HepG2 (cell line): ENCODE data around the gene CXCR5. TPM values are rescaled to one million over a fixed set of nuclear protein-coding genes. Genes with fewer than 3 reads are reported as not detected.

Experiments
- AFF4 ChIP-seq: sonication (generic); formaldehyde crosslinking; IDR thresholded peaks from 2 replicates; pipeline ENCODE4 v1.4.0; 2020; ENCODE audit warnings: missing genetic modification reagents
- ARHGAP35 ChIP-seq: sonication (generic); formaldehyde crosslinking; IDR thresholded peaks from 2 replicates; pipeline ENCODE4 v1.9.0; 2022; ENCODE audit warnings: mild to moderate bottlenecking, inconsistent platforms, moderate library complexity, missing genetic modification reagents, borderline replicate concordance
- FOSL1 ChIP-seq: sonication (generic); formaldehyde crosslinking; IDR thresholded peaks from 2 replicates; pipeline ENCODE4 v1.9.0; 2021; ENCODE audit warnings: missing genetic modification reagents, borderline replicate concordance
- GPBP1L1 ChIP-seq: sonication (generic); formaldehyde crosslinking; IDR thresholded peaks from 2 replicates; pipeline ENCODE4 v1.5.0; 2020; ENCODE audit warnings: mild to moderate bottlenecking, missing genetic modification reagents
- IRF9 ChIP-seq: sonication (generic); formaldehyde crosslinking; IDR thresholded peaks from 2 replicates; pipeline ENCODE4 v1.8.0; 2022; ENCODE audit warnings: missing genetic modification reagents, mild to moderate bottlenecking, borderline replicate concordance
- KAT8 ChIP-seq: IDR thresholded peaks from 2 replicates; pipeline ENCODE4 v1.6.1; 2016; ENCODE audit warnings: missing genetic modification reagents, missing compliant biosample characterization
- MED1 ChIP-seq: sonication (generic); formaldehyde crosslinking; IDR thresholded peaks from 2 replicates; pipeline ENCODE4 v1.4.0; 2020; ENCODE audit warnings: missing genetic modification reagents
- MEIS1 ChIP-seq: sonication (generic); formaldehyde crosslinking; IDR thresholded peaks from 2 replicates; pipeline ENCODE4 v1.9.0; 2021; ENCODE audit warnings: mild to moderate bottlenecking, missing genetic modification reagents, moderate library complexity, borderline replicate concordance
- NFE2L1 ChIP-seq: sonication (generic); formaldehyde crosslinking; IDR thresholded peaks from 2 replicates; pipeline ENCODE4 v1.4.0; 2020; ENCODE audit warnings: missing genetic modification reagents, mild to moderate bottlenecking, borderline replicate concordance
- PAXIP1 ChIP-seq: sonication (generic); formaldehyde crosslinking; conservative IDR thresholded peaks from 2 replicates; pipeline ENCODE4 v1.4.0; 2020; ENCODE audit warnings: mild to moderate bottlenecking, missing genetic modification reagents, moderate library complexity
- POLR2A ChIP-seq, 2 experiments: IDR thresholded peaks; 2 replicates each; pipeline ENCODE4 v1.6.1; 2011; ENCODE audit warnings: low read depth in 2 of 2, low read length in 2 of 2, mild to moderate bottlenecking in 1 of 2, moderate library complexity in 1 of 2; ENCODE audit not compliant: insufficient read depth in 1 of 2
- PRMT3 ChIP-seq: sonication (generic); formaldehyde crosslinking; IDR thresholded peaks from 2 replicates; pipeline ENCODE4 v1.8.1; 2022; ENCODE audit warnings: low read depth, mild to moderate bottlenecking, moderate library complexity, missing genetic modification reagents, borderline replicate concordance
- RXRB ChIP-seq: IDR thresholded peaks from 2 replicates; pipeline ENCODE4 v1.6.1; 2016; ENCODE audit warnings: borderline replicate concordance, missing genetic modification reagents, missing compliant biosample characterization
- ZFP82 ChIP-seq: sonication (generic); formaldehyde crosslinking; IDR thresholded peaks from 2 replicates; pipeline ENCODE4 v1.5.1; 2020; ENCODE audit warnings: mild to moderate bottlenecking, missing genetic modification reagents, borderline replicate concordance
- ZNF251 ChIP-seq: sonication (generic); formaldehyde crosslinking; IDR thresholded peaks from 2 replicates; pipeline ENCODE4 v1.9.0; 2021; ENCODE audit warnings: mild to moderate bottlenecking, missing genetic modification reagents
- ZNF34 ChIP-seq: sonication (generic); formaldehyde crosslinking; IDR thresholded peaks from 2 replicates; pipeline ENCODE4 v1.4.0; 2020; ENCODE audit warnings: mild to moderate bottlenecking, missing genetic modification reagents, borderline replicate concordance
- ZNF614 ChIP-seq: IDR thresholded peaks from 2 replicates; pipeline ENCODE4 v1.6.1; 2018; ENCODE audit warnings: missing biosample characterization, missing genetic modification reagents, inconsistent platforms, borderline replicate concordance
- ZZZ3 ChIP-seq: sonication (generic); formaldehyde crosslinking; IDR thresholded peaks from 2 replicates; pipeline ENCODE4 v1.4.0; 2020; ENCODE audit warnings: missing genetic modification reagents, mild to moderate bottlenecking, borderline replicate concordance
- polyA plus RNA-seq, 8 experiments: library from polyadenylated mRNA; depleted of rRNA in 3 of 8; stranded (reverse) in 7 of 8; unstranded in 1 of 8; fragments of >200 nt; fragmentation: Illumina TruSeq in 4 of 8; extraction: Trizol in 4 of 8; gene quantifications; 2 replicates each; pipeline versions ENCODE4 v1.2.1 to v1.2.3, GENCODE V29; 2011 to 2016; ENCODE audit warnings: low read depth in 4 of 8, missing spikeins in 1 of 8, mixed read lengths in 1 of 8; ENCODE audit not compliant: insufficient read depth in 1 of 8
- total RNA-seq, 5 experiments: library from RNA; depleted of rRNA; stranded (reverse); fragments of >200 nt; fragmentation: Illumina TruSeq; extraction: Trizol; gene quantifications; 2 replicates each; pipeline ENCODE4 v1.2.3, GENCODE V29; 2016; ENCODE audit warnings: low read depth in 1 of 5

CXCR5 gene
- total and polyA plus RNA-seq, 2 of the 13 experiments (the other 11 are each of a cell fraction or from before 2014, with no cell fraction given), result not detected

- TF ChIP-seq ARHGAP35 (no peak), ZNF34 (CRISPR knock-in tag) (no peak; the same call in 1 of the 2 replicates), NFE2L1 (no peak), AFF4 (CRISPR knock-in tag) (peak; percentile 70), MEIS1 (CRISPR knock-in tag) (no peak), ZNF251 (no peak), FOSL1 (CRISPR knock-in tag) (no peak), PRMT3 (CRISPR knock-in tag) (no peak), ZZZ3 (no peak), RXRB (CRISPR knock-in tag) (peak; percentile 29; the same call in 1 of the 2 replicates), MED1 (CRISPR knock-in tag) (no peak), IRF9 (no peak), KAT8 (no peak), ZNF614 (no peak), PAXIP1 (CRISPR knock-in tag) (peak; percentile 77), ZFP82 (no peak), POLR2A (IDR thresholded peaks at IDR 0.05; ENCODE audit: insufficient read depth in 1 of 2, low read depth in 2 of 2, low read length in 2 of 2) (peak in 1 of 2 experiments; percentile 82; a peak in 2 of 4 replicates), GPBP1L1 (CRISPR knock-in tag) (no peak)
Observed at GRCh38 chr11:118911113-118911879, 27.6 kb downstream of the CXCR5 start (continued).
